Endodermal cell (in vitro differentiated cells): ENCODE data around the gene DLK1. TPM values are rescaled to one million over a fixed set of nuclear protein-coding genes. Genes with fewer than 3 reads are reported as not detected.

Experiments used
- DNase-seq: peaks from one replicate; pipeline ENCODE4 v3.0.0-alpha.2; 2017
- H3K27ac ChIP-seq: 2 replicates; pipeline ENCODE4 v1.5.1; 2013; ENCODE audit warnings: mild to moderate bottlenecking, low read depth, low read length, moderate library complexity
- H3K27me3 ChIP-seq: 2 replicates; pipeline ENCODE4 v1.6.1; 2013; ENCODE audit warnings: mild to moderate bottlenecking, low read length, moderate library complexity; ENCODE audit not compliant: insufficient read depth, control insufficient read depth, poor library complexity, severe bottlenecking
- H3K36me3 ChIP-seq: 2 replicates; pipeline ENCODE4 v1.7.0; 2013; ENCODE audit warnings: mild to moderate bottlenecking, low read length, moderate library complexity; ENCODE audit not compliant: control insufficient read depth, insufficient read depth
- H3K4me1 ChIP-seq: one replicate; pipeline ENCODE4 v1.7.0; 2013; ENCODE audit warnings: low read length; ENCODE audit not compliant: control insufficient read depth, insufficient read depth
- H3K4me3 ChIP-seq: 2 replicates; pipeline ENCODE4 v1.5.1; 2013; ENCODE audit warnings: mild to moderate bottlenecking, low read length, moderate library complexity
- H3K9ac ChIP-seq: 2 replicates; pipeline ENCODE4 v1.6.1; 2013; ENCODE audit warnings: mild to moderate bottlenecking, low read length, moderate library complexity; ENCODE audit not compliant: poor library complexity, severe bottlenecking; ENCODE audit errors: extremely low read depth
- H3K9me3 ChIP-seq: 2 replicates; pipeline ENCODE4 v1.6.1; 2013; ENCODE audit warnings: mild to moderate bottlenecking, low read length, moderate library complexity; ENCODE audit not compliant: control insufficient read depth
- H3K27ac Mint-ChIP-seq: 2 replicates; pipeline ENCODE4 v1.8.0; 2020; ENCODE audit warnings: mixed read lengths
- H3K27me3 Mint-ChIP-seq: 2 replicates; pipeline ENCODE4 v1.8.0; 2021; ENCODE audit warnings: mild to moderate bottlenecking, mixed read lengths; ENCODE audit not compliant: insufficient read depth
- H3K36me3 Mint-ChIP-seq: 2 replicates; pipeline ENCODE4 v1.8.0; 2020; ENCODE audit warnings: low read depth, mixed read lengths
- H3K4me1 Mint-ChIP-seq: 2 replicates; pipeline ENCODE4 v1.8.0; 2020; ENCODE audit warnings: mixed read lengths
- H3K4me3 Mint-ChIP-seq: 2 replicates; pipeline ENCODE4 v1.8.0; 2020; ENCODE audit warnings: mild to moderate bottlenecking, moderate library complexity, mixed read lengths
- H3K9me3 Mint-ChIP-seq: 2 replicates; pipeline ENCODE4 v1.8.0; 2020; ENCODE audit warnings: mild to moderate bottlenecking, mixed read lengths
- WGBS, 2 experiments: methylation state at CpG; one replicate each; pipeline versions ENCODE4 v1.1.5 to v1.1.7; 2013; ENCODE audit warnings: missing lambda C conversion rate in 2 of 2, mixed read lengths in 1 of 2; ENCODE audit not compliant: insufficient coverage in 1 of 2, insufficient read length in 1 of 2; 5-methylcytosine and 5-hydroxymethylcytosine counted together
- total RNA-seq, 2 donors: library from RNA; stranded (reverse); fragmentation: NEBNext Ultra II Directional in 1 of 2; extraction: Animal tissue kit (Norgen Biotek cat#: 25700) in 1 of 2; gene quantifications; 2 replicates in 1 of 2; 3 replicates in 1 of 2; pipeline ENCODE4 v1.2.1, GENCODE V29; 2021
- TF ChIP-seq, protein P1 (sequence below): fragments of 200-600 bp; sonication (generic); conservative IDR thresholded peaks from 2 replicates; pipeline ENCODE4 v1.5.0; 2021; ENCODE audit warnings: antibody characterized with exemption, mild to moderate bottlenecking

Gene DLK1
- total RNA-seq, 2 donors from 2014 or later = 78.3 to 117 TPM

- Mint-ChIP-seq H3K27me3 (peaks cover 4% of the 10 kb centered on the region), H3K36me3 (no peaks in the 10 kb centered on the region), H3K4me1 (peaks cover 13% of the 10 kb centered on the region), H3K27ac (no peak overlapping the region), H3K9me3 (peaks cover 2% of the 10 kb centered on the region), H3K4me3 (no peak overlapping the region)
- Histone ChIP-seq H3K27me3 (no peaks in the 10 kb centered on the region), H3K4me1 (no peaks in the 10 kb centered on the region), H3K9me3 (no peaks in the 10 kb centered on the region), H3K4me3 (no peak overlapping the region), H3K27ac (no peak overlapping the region), H3K9ac (no peak overlapping the region), H3K36me3 (no peaks in the 10 kb centered on the region)
- 85 to 89% methylated on average over 14 to 26 of the region's 26 CpGs for WGBS, 2 experiments
- no peak for DNase-seq
- TF ChIP-seq, protein P1, sequence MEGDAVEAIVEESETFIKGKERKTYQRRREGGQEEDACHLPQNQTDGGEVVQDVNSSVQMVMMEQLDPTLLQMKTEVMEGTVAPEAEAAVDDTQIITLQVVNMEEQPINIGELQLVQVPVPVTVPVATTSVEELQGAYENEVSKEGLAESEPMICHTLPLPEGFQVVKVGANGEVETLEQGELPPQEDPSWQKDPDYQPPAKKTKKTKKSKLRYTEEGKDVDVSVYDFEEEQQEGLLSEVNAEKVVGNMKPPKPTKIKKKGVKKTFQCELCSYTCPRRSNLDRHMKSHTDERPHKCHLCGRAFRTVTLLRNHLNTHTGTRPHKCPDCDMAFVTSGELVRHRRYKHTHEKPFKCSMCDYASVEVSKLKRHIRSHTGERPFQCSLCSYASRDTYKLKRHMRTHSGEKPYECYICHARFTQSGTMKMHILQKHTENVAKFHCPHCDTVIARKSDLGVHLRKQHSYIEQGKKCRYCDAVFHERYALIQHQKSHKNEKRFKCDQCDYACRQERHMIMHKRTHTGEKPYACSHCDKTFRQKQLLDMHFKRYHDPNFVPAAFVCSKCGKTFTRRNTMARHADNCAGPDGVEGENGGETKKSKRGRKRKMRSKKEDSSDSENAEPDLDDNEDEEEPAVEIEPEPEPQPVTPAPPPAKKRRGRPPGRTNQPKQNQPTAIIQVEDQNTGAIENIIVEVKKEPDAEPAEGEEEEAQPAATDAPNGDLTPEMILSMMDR = no peak
These were observed 37.9 kb upstream of the DLK1 start for GRCh38 chr14:100688598-100689461.

DNA sequence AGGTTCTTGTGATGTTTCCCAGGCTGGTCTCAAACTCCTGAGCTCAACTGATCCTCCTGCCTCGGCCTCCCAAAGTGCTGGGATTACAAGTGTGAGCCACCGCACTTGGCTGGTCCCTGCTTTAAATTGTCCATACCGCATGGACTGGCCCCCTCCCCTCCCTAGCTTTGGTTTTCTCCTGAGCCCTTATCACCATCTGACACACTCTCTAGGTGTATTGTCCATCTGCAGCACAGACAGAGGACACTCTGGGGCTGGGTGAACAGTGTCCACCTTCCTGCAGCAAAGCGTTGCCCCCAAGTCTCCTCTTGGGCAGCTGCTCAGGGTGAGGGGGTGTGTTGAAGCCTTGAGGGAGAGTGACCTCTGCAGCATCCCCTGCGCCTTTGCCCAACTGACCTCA lies 36.0 kb upstream of the DLK1 start:
- no peak for DNase-seq
- no peak overlapping the region for H3K27ac ChIP-seq
- H3K36me3 ChIP-seq = no peaks in the 10 kb centered on the region
- H3K27me3 ChIP-seq = no peaks in the 10 kb centered on the region
- H3K4me1 ChIP-seq = no peaks in the 10 kb centered on the region
- 88 to 92% methylated on average over 4 to 5 of the region's 5 CpGs for WGBS, 2 experiments
- H3K9ac ChIP-seq = no peak overlapping the region
- TF ChIP-seq, protein P1 = no peak
- H3K27me3 Mint-ChIP-seq = peaks cover 4% of the 10 kb centered on the region
- H3K4me1 Mint-ChIP-seq = peaks cover 19% of the 10 kb centered on the region
- H3K36me3 Mint-ChIP-seq = no peaks in the 10 kb centered on the region
- H3K9me3 ChIP-seq = no peaks in the 10 kb centered on the region
- H3K9me3 Mint-ChIP-seq = peaks cover 2% of the 10 kb centered on the region
- no peak overlapping the region for H3K4me3 ChIP-seq
- no peak overlapping the region for H3K4me3 Mint-ChIP-seq
- H3K27ac Mint-ChIP-seq = no peak overlapping the region

GRCh38 chr14:100691395-100692056 lies 35.2 kb upstream of the DLK1 start:
- TF ChIP-seq, protein P1 = no peak
- Histone ChIP-seq H3K27me3 (no peaks in the 10 kb centered on the region), H3K4me3 (no peak overlapping the region), H3K9ac (no peak overlapping the region), H3K36me3 (no peaks in the 10 kb centered on the region), H3K9me3 (no peaks in the 10 kb centered on the region), H3K27ac (no peak overlapping the region), H3K4me1 (no peaks in the 10 kb centered on the region)
- H3K36me3 Mint-ChIP-seq = no peaks in the 10 kb centered on the region
- no peak overlapping the region for H3K4me3 Mint-ChIP-seq
- WGBS, 2 experiments = 93% methylated on average over 21 to 29 of the region's 29 CpGs
- H3K9me3 Mint-ChIP-seq = peaks cover 2% of the 10 kb centered on the region
- peaks cover 4% of the 10 kb centered on the region for H3K27me3 Mint-ChIP-seq
- no peak for DNase-seq
- peaks cover 26% of the 10 kb centered on the region for H3K4me1 Mint-ChIP-seq
- H3K27ac Mint-ChIP-seq = no peak overlapping the region
